Stimulated activated CD4-positive, alpha-beta T cell treated with anti-CD3 and anti-CD28 coated beads, Interleukin-1b, Interleukin-23, amount 100 ng/mL, for 1 hour (primary cell): ENCODE data around the gene BCAT1.
"Not testable (repeated sequence)": the region's sequence is repeated elsewhere in the genome, so short reads cannot be mapped to it uniquely, and the experiment has no call there.

Experiments used
- DNase-seq, 2 donors: peaks; one replicate each; pipeline ENCODE4 v3.0.0-alpha.2; 2020; ENCODE audit warnings: low read depth in 2 of 2

Gene BCAT1

GRCh38 chr12:24901576-24902461 lies 47.1 kb downstream of the BCAT1 start:
- no peak for DNase-seq

GRCh38 chr12:24900196-24900595 lies 48.7 kb downstream of the BCAT1 start:
- no peak for DNase-seq

GRCh38 chr12:24899503-24900075 lies 49.3 kb downstream of the BCAT1 start:
- no peak for DNase-seq

GRCh38 chr12:24898606-24899005 lies 50.3 kb downstream of the BCAT1 start:
- no peak for DNase-seq

- no peak for DNase-seq
Measured at GRCh38 chr12:24898185-24898584, 50.7 kb downstream of the BCAT1 start.

- DNase-seq = no peak
Measured at GRCh38 chr12:24896171-24896570, 52.7 kb downstream of the BCAT1 start.

GRCh38 chr12:24895612-24896011 lies 53.3 kb downstream of the BCAT1 start:
- DNase-seq = no peak

GRCh38 chr12:24894879-24895278 lies 54.0 kb downstream of the BCAT1 start:
- no peak for DNase-seq

GRCh38 chr12:24890048-24890803 lies 58.7 kb downstream of the BCAT1 start:
- DNase-seq = no peak

- DNase-seq = no peak
Measured at GRCh38 chr12:24889411-24889810, 59.5 kb downstream of the BCAT1 start.

GRCh38 chr12:24888813-24889212 lies 60.1 kb downstream of the BCAT1 start:
- no peak for DNase-seq

- no peak for DNase-seq
Measured at GRCh38 chr12:24884911-24885310, 64.0 kb downstream of the BCAT1 start.

GRCh38 chr12:24881724-24882371 lies 67.1 kb downstream of the BCAT1 start:
- no peak for DNase-seq

GRCh38 chr12:24881227-24881626 lies 67.7 kb downstream of the BCAT1 start:
- DNase-seq = no peak

GRCh38 chr12:24880732-24881131 lies 68.2 kb downstream of the BCAT1 start:
- no peak for DNase-seq

- no peak for DNase-seq
Measured at GRCh38 chr12:24879644-24880043, 69.3 kb downstream of the BCAT1 start.

- DNase-seq = no peak
Measured at GRCh38 chr12:24875014-24875413, 73.9 kb downstream of the BCAT1 start.

- no peak for DNase-seq
Measured at GRCh38 chr12:24872211-24872610, 76.7 kb downstream of the BCAT1 start.

GRCh38 chr12:24866139-24866538 lies 82.8 kb downstream of the BCAT1 start:
- not testable (repeated sequence) for DNase-seq

- no peak for DNase-seq
Measured at GRCh38 chr12:24864796-24865125, 84.1 kb downstream of the BCAT1 start.

- DNase-seq = no peak
Measured at GRCh38 chr12:24861766-24862540, 86.9 kb downstream of the BCAT1 start.
